HepG2 (cell line): Measurements from ENCODE around the gene SOX9. TPM values are rescaled to one million over a fixed set of nuclear protein-coding genes. Genes with fewer than 3 reads are reported as not detected.

ENCODE experiments used
- BHLHE40 ChIP-seq: IDR thresholded peaks from 2 replicates; pipeline ENCODE4 v1.6.1; 2011; ENCODE audit warnings: low read length, improper control_type of control experiment
- FOXA3 ChIP-seq: IDR thresholded peaks from 2 replicates; pipeline ENCODE4 v1.6.1; 2016; ENCODE audit warnings: missing genetic modification reagents, missing compliant biosample characterization
- HOXA5 ChIP-seq: sonication (generic); formaldehyde crosslinking; IDR thresholded peaks from 2 replicates; pipeline ENCODE4 v1.4.0; 2020; ENCODE audit warnings: missing genetic modification reagents
- HOXA7 ChIP-seq: sonication (generic); formaldehyde crosslinking; IDR thresholded peaks from 2 replicates; pipeline ENCODE4 v1.8.1; 2022; ENCODE audit warnings: mild to moderate bottlenecking, missing genetic modification reagents, moderate library complexity
- KAT2B ChIP-seq: fragments of 150-350 bp; IDR thresholded peaks from 2 replicates; pipeline ENCODE4 v1.6.1; 2014; ENCODE audit warnings: low read depth, low read length, borderline replicate concordance
- KIAA2018 ChIP-seq: sonication (generic); formaldehyde crosslinking; IDR thresholded peaks from 2 replicates; pipeline ENCODE4 v1.5.0; 2020; ENCODE audit warnings: mild to moderate bottlenecking, missing genetic modification reagents, borderline replicate concordance
- MBNL3 ChIP-seq: fragments of 250-450 bp; sonication (Bioruptor Pico); conservative IDR thresholded peaks from 2 replicates; pipeline ENCODE4 v1.8.0; 2022; ENCODE audit warnings: mild to moderate bottlenecking, inconsistent platforms
- MYPOP ChIP-seq: sonication (generic); formaldehyde crosslinking; IDR thresholded peaks from 2 replicates; pipeline ENCODE4 v1.8.1; 2023; ENCODE audit warnings: mild to moderate bottlenecking, moderate library complexity, missing genetic modification reagents
- NCOA1 ChIP-seq: sonication (generic); formaldehyde crosslinking; IDR thresholded peaks from 2 replicates; pipeline ENCODE4 v1.9.0; 2021; ENCODE audit warnings: missing genetic modification reagents
- PAF1 ChIP-seq: IDR thresholded peaks from 2 replicates; pipeline ENCODE4 v1.6.1; 2016; ENCODE audit warnings: missing genetic modification reagents, missing compliant biosample characterization
- POLR2AphosphoS5 ChIP-seq: IDR thresholded peaks from 2 replicates; pipeline ENCODE4 v1.6.1; 2012; ENCODE audit warnings: low read depth, low read length
- REXO4 ChIP-seq: sonication (generic); formaldehyde crosslinking; IDR thresholded peaks from 2 replicates; pipeline ENCODE4 v1.8.0; 2022; ENCODE audit warnings: missing genetic modification reagents, mild to moderate bottlenecking, borderline replicate concordance
- SOX6 ChIP-seq, 2 experiments: fragments of 450-650 bp in 1 of 2; sonication (generic) in 1 of 2; formaldehyde crosslinking in 1 of 2; IDR thresholded peaks; 2 replicates each; pipeline versions ENCODE4 v1.4.0 to v1.6.1; 2017 to 2020; ENCODE audit warnings: antibody characterized with exemption in 1 of 2, mild to moderate bottlenecking in 1 of 2, missing genetic modification reagents in 1 of 2
- YEATS2 ChIP-seq: sonication (generic); formaldehyde crosslinking; IDR thresholded peaks from 2 replicates; pipeline ENCODE4 v1.4.0; 2020; ENCODE audit warnings: missing genetic modification reagents, borderline replicate concordance
- ZNF34 ChIP-seq: sonication (generic); formaldehyde crosslinking; IDR thresholded peaks from 2 replicates; pipeline ENCODE4 v1.4.0; 2020; ENCODE audit warnings: mild to moderate bottlenecking, missing genetic modification reagents, borderline replicate concordance
- ZNF558 ChIP-seq: sonication (generic); formaldehyde crosslinking; IDR thresholded peaks from 2 replicates; pipeline ENCODE4 v1.9.0; 2022; ENCODE audit warnings: mild to moderate bottlenecking, missing genetic modification reagents, borderline replicate concordance
- ZNF775 ChIP-seq: sonication (generic); formaldehyde crosslinking; IDR thresholded peaks from 2 replicates; pipeline ENCODE4 v1.4.0; 2020; ENCODE audit warnings: missing genetic modification reagents, mild to moderate bottlenecking, moderate library complexity, borderline replicate concordance
- ZNF777 ChIP-seq: sonication (generic); formaldehyde crosslinking; IDR thresholded peaks from 2 replicates; pipeline ENCODE4 v1.4.0; 2020; ENCODE audit warnings: missing genetic modification reagents
- ZSCAN31 ChIP-seq: sonication (generic); formaldehyde crosslinking; IDR thresholded peaks from 2 replicates; pipeline ENCODE4 v1.5.0; 2020; ENCODE audit warnings: low read depth, mild to moderate bottlenecking, missing genetic modification reagents
- polyA plus RNA-seq, 8 experiments: library from polyadenylated mRNA; depleted of rRNA in 3 of 8; stranded (reverse) in 7 of 8; unstranded in 1 of 8; fragments of >200 nt; fragmentation: Illumina TruSeq in 4 of 8; extraction: Trizol in 4 of 8; gene quantifications; 2 replicates each; pipeline versions ENCODE4 v1.2.1 to v1.2.3, GENCODE V29; 2011 to 2016; ENCODE audit warnings: low read depth in 4 of 8, missing spikeins in 1 of 8, mixed read lengths in 1 of 8; ENCODE audit not compliant: insufficient read depth in 1 of 8
- total RNA-seq, 5 experiments: library from RNA; depleted of rRNA; stranded (reverse); fragments of >200 nt; fragmentation: Illumina TruSeq; extraction: Trizol; gene quantifications; 2 replicates each; pipeline ENCODE4 v1.2.3, GENCODE V29; 2016; ENCODE audit warnings: low read depth in 1 of 5

The SOX9 gene
- total and polyA plus RNA-seq, 2 of the 13 experiments (the other 11 are each of a cell fraction or from before 2014, with no cell fraction given) = 16.1 to 27.6 TPM

GRCh38 chr17:72121164-72122009 is 567 bp downstream of the SOX9 start (continued):
- no peak for TF ChIP-seq KIAA2018 (CRISPR knock-in tag)
- TF ChIP-seq ZSCAN31 (CRISPR knock-in tag) = 0 out of 2 replicates have a peak, but pooled peaks have one; percentile 48
- TF ChIP-seq REXO4 = 0 out of 2 replicates have a peak, but pooled peaks have one; percentile 79
- no peak for TF ChIP-seq KAT2B
- no peak for TF ChIP-seq MBNL3 (CRISPR knock-in tag)
- peak; percentile 21; the same call in 1 of the 2 replicates for TF ChIP-seq FOXA3 (CRISPR knock-in tag)
- peak; percentile 29; the same call in 1 of the 2 replicates for TF ChIP-seq MYPOP (CRISPR knock-in tag)
- peak; percentile 51; the same call in 1 of the 2 replicates for TF ChIP-seq ZNF777
- TF ChIP-seq POLR2AphosphoS5 = peak; percentile 32
- no peak for TF ChIP-seq HOXA7 (CRISPR knock-in tag)
- no peak for TF ChIP-seq YEATS2 (CRISPR knock-in tag)
- peak; percentile 95 for TF ChIP-seq PAF1
- TF ChIP-seq ZNF775 (CRISPR knock-in tag) = peak; percentile 61; the same call in 1 of the 2 replicates
- TF ChIP-seq ZNF34 (CRISPR knock-in tag) = no peak
- no peak for TF ChIP-seq SOX6 (IDR thresholded peaks at IDR 0.05)
- TF ChIP-seq SOX6 (CRISPR knock-in tag; IDR thresholded peaks at IDR 0.05) = peak; percentile 19; the same call in 1 of the 2 replicates
- TF ChIP-seq HOXA5 (CRISPR knock-in tag) = 0 out of 2 replicates have a peak, but pooled peaks have one; percentile 36
- TF ChIP-seq NCOA1 = no peak
- peak; percentile 89; the same call in 1 of the 2 replicates for TF ChIP-seq ZNF558 (CRISPR knock-in tag)
- no peak for TF ChIP-seq BHLHE40
